Measurements from ENCODE around the gene RECK. TPM values are rescaled to one million over a fixed set of nuclear protein-coding genes. Genes with fewer than 3 reads are reported as not detected.

The RECK gene
- total and polyA plus RNA-seq, 2 experiments from 2014 or later = 8.1 to 11.6 TPM

- no peak for TF ChIP-seq ZNF114 (CRISPR knock-in tag; IDR thresholded peaks at IDR 0.05)
- TF ChIP-seq EZH2phosphoT487 (IDR thresholded peaks at IDR 0.05; ENCODE audit: unreplicated experiment) = no peak
- no peak for TF ChIP-seq ZNF331 (CRISPR knock-in tag; IDR thresholded peaks at IDR 0.05; ENCODE audit: low read depth)
- Histone ChIP-seq H3K4me1 (ENCODE audit: insufficient read depth) (0 out of 2 replicates have a peak, but pooled peaks cover 3% of the 10 kb centered on the region), H3F3A (replicated peaks; ENCODE audit: low read depth) (no peaks in the 10 kb centered on the region), H3K79me2 (replicated peaks; ENCODE audit: insufficient read depth) (no peaks in the 10 kb centered on the region), H4K20me1 (replicated peaks; ENCODE audit: insufficient read depth) (no peaks in the 10 kb centered on the region), H3K27me3 (ENCODE audit: insufficient read depth) (no peaks in the 10 kb centered on the region), H3K36me3 (ENCODE audit: insufficient read depth) (no peaks in the 10 kb centered on the region), H3K4me3 (no peak overlapping the region), H2AFZ (no peak overlapping the region), H3K9me2 (ENCODE audit: insufficient read depth) (no peaks in the 10 kb centered on the region), H3K27ac (ENCODE audit: low read depth) (no peak overlapping the region), H3K4me2 (no peak overlapping the region)
- no peak overlapping the region; the same call in 2 of the 3 replicates for H3K4me3 Mint-ChIP-seq
- peaks cover 25% of the 10 kb centered on the region for H3K4me1 Mint-ChIP-seq
- peaks cover 2% of the 10 kb centered on the region for H3K27me3 Mint-ChIP-seq (ENCODE audit: insufficient read depth, low read depth, poor library complexity)
- no peak for DNase-seq (ENCODE audit: low spot score)
- H3K9me3 Mint-ChIP-seq = no peaks in the 10 kb centered on the region
- no peak overlapping the region; the same call in 1 of the 2 replicates for H3K27ac Mint-ChIP-seq
- ATAC-seq = no peak
- no peaks in the 10 kb centered on the region; the same call in 2 of the 3 replicates for H3K36me3 Mint-ChIP-seq (ENCODE audit: low read depth)
These were observed 65.4 kb downstream of the RECK start for GRCh38 chr9:36101916-36102741.

- DNase-seq (ENCODE audit: low spot score) (peak; percentile 94), ATAC-seq (peak; percentile 98)
- TF ChIP-seq CTCF (conservative IDR thresholded peaks at IDR 0.05; ENCODE audit: low read depth in 2 of 2) = peak; percentile 88 to 92
- peak; percentile 79 for TF ChIP-seq ZNF462 (CRISPR knock-in tag; IDR thresholded peaks at IDR 0.05)
- TF ChIP-seq STAT1 (IDR thresholded peaks at IDR 0.05; ENCODE audit: unreplicated experiment) = no peak
- H3K9me3 Mint-ChIP-seq = no peaks in the 10 kb centered on the region
- H3K36me3 Mint-ChIP-seq (ENCODE audit: low read depth) = no peaks in the 10 kb centered on the region; the same call in 2 of the 3 replicates
- H3K36me3 ChIP-seq (ENCODE audit: insufficient read depth) = no peaks in the 10 kb centered on the region; the same call in 1 of the 2 replicates
- peak overlapping the region; percentile 43 for H3K27ac Mint-ChIP-seq
- H2AFZ ChIP-seq = no peak overlapping the region
- H3K4me2 ChIP-seq = no peak overlapping the region
- H3K79me2 ChIP-seq (replicated peaks; ENCODE audit: insufficient read depth) = no peaks in the 10 kb centered on the region
- H4K20me1 ChIP-seq (replicated peaks; ENCODE audit: insufficient read depth) = no peaks in the 10 kb centered on the region
- no peaks in the 10 kb centered on the region for H3K27me3 ChIP-seq (ENCODE audit: insufficient read depth)
- H3K4me1 ChIP-seq (ENCODE audit: insufficient read depth) = 0 out of 2 replicates have a peak, but pooled peaks cover 3% of the 10 kb centered on the region
- no peak overlapping the region for H3K4me3 ChIP-seq
- no peaks in the 10 kb centered on the region for H3K27me3 Mint-ChIP-seq (ENCODE audit: insufficient read depth, low read depth, poor library complexity)
- H3K4me1 Mint-ChIP-seq = peaks cover 25% of the 10 kb centered on the region
- H3K4me3 Mint-ChIP-seq = no peak overlapping the region
- no peak overlapping the region for H3K27ac ChIP-seq (ENCODE audit: low read depth)
- H3F3A ChIP-seq (replicated peaks; ENCODE audit: low read depth) = no peaks in the 10 kb centered on the region
- no peaks in the 10 kb centered on the region for H3K9me2 ChIP-seq (ENCODE audit: insufficient read depth)
These were observed 66.2 kb downstream of the RECK start for GRCh38 chr9:36102742-36103495.
